ENCODE data around the gene PROM1.

PROM1 gene

DNA sequence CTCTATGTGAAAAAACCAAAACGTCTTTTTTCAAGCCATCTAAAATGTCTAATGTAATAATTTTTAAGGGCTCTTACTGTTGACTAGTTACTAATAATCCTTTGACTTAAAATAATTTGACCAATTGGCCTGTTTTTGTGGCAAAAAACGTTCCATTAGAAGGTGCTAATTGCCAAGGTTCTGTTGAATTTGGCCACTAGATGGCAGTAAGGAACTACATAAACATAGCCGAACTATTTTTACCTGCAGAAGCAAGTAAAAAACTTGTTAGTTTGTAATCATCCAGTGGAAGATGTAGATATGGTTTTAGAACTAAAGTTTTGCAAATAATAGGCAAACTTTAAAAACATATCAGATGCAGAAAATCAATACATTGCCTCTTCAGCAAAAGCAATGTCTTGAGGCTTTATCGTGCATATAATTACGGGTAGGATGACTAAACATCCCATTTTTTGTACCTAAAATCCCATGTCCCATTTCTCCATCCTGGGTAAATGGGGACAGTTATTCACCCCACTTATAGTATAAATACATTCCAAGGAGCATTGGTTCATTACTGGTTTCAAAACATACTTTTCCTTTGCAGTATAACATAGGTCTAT lies 57.6 kb downstream of the PROM1 start:
- DNase-seq (ENCODE audit: low read depth) = no peak

DNA sequence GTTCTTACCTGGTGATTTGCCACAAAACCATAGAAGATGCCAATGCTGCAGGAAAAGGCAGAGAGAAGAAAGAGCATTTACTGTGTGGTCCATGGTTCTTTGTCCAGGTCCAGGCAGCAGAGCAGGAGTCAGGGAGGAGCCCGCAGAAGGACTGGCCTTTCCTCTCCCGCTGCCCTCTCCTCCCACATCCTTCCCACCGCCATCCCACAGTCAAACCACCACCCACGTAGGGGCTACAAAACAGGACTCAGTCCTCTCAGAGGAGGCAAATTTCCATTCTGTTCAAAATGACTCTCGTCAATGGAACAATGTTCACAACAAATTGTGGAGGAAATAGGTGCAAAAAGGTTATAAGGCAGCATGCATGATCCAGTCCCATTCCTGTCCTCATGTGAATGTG lies 58.6 kb downstream of the PROM1 start:
- DNase-seq (ENCODE audit: low read depth) = no peak

DNA sequence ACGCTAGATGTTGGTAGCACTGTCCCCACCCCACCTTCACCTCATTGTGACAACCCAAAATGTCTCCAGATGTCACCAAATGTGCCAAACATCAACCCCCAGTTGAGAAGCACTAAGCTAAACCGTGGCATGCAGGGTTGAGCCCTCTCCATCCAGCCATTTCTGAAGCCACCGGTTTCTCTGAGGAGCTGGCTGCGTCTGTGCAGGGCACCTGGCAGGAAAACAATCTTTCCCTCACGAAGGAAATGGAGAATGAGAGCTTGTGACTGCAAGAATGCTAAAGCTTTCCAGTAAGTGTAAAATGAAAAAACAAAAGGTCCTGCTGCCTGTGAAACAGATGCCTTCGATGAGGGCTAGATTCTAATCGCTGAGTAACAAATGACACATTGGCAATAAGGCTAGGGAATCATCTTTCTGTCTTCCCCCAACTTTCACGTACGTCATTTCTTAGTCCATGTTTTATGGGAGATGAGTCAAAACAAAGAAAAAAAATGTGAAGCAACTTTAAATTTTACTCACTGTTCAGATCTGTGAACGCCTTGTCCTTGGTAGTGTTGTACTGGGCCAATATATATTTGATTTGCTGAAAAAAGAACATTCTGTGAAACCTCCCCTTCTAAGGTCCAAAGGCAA lies 59.9 kb downstream of the PROM1 start:
- no peak for DNase-seq (ENCODE audit: low read depth)

DNA sequence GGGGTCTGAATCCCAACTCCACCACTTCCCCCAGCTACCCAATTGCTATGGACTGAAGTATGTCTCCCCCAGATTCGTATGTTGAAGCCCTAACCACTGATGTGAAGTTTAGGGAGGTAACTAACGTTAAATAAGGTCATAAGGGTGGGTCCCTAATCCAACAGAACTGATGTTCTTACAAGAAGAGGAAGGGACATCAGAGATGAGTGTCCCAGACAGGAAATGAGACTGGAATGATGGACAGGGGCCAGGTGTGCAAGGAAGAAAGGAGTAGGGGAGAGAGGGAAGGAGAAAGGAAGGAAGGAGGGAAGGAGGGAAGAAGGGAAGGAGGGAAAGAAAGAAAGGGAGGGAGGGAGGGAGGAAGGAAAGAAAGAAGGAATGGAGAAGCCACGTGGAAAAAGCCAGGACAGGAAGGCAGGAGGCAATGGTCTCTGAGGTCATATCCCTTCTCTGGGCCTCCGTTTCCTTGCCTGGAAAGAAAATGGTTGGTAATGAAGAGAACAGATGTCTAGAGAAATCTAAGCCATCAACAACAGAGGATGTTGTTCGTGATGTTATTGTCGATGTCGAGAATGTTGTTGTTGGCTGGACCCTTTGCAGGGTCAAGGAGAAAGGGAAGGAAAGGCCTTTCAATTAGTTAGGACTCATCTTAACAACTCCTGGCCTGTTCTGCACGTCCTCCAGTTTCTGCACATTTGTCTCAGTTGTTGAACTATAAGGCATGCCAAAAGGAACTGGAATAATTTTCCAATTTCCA lies 61.8 kb downstream of the PROM1 start:
- no peak for DNase-seq (ENCODE audit: low read depth)

- DNase-seq (ENCODE audit: low read depth) = no peak
Measured at GRCh38 chr4:16019649-16020048, 64.2 kb downstream of the PROM1 start.

DNA sequence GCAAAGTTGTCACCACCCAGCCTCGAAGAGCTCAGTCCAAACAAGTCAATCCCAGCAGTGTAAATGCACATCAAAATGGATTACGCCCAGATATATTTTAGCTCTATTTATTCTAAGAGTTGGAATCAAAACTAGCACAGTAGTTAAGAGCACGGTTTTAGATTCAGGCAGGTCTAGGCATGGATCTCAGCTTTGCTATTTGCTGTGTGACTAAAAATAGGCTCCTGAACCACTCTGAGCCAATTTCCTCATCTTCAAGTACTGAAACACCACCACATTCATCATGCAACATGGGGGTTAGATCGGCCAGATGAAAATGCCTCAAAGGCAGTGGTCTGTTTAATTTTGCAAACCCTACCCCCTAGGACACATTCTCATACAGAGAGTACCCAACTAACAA lies 65.0 kb downstream of the PROM1 start:
- no peak for DNase-seq (ENCODE audit: low read depth)

DNA sequence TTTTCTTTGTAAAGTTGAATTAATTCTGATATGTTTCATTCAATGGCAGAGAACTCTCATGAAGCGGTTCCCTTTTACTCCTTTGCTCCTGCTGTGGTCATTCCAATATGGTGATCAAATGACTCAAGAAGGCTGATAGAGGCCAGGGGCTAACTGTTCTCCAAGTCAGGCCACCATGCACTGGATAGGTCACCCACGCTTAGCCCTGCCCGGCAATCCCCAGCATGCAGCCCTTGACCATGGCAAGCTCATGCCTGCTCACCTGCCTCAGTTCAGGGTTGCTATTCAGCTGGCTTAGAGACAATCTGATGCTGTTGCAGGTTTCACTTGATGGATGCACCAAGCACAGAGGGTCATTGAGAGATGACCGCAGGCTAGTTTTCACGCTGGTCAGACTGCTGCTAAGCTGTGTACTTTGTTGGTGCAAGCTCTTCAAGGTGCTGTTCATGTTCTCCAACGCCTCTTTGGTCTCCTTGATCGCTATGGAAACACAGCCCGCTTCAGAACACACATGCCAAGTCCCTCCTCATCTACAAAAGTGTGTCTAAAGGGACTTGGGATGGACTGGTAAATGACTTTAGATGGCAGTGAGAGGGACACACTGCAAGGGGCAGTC lies 65.7 kb downstream of the PROM1 start:
- no peak for DNase-seq (ENCODE audit: low read depth)

DNA sequence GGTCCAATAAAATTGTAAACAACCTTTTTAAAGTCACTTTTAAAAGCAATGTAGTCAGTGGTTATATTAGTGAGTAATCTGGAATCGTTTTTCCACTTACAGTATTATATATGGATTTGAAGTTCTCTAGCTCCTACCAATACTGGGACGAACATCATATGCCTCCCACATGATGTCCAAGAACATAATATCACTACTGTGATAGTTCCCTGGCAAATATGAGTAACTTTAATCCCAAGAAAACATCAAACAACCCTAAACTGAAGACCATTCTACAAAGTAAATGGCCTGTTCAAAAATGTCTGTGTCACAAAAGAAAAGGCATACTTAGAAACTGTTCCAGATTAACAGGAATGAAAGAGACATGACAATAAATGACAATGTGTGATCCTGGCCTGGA lies 67.3 kb downstream of the PROM1 start:
- DNase-seq (ENCODE audit: low read depth) = no peak

GRCh38 chr4:16011173-16011572 lies 72.7 kb downstream of the PROM1 start:
- DNase-seq (ENCODE audit: low read depth) = no peak

- DNase-seq (ENCODE audit: low read depth) = no peak
Measured at GRCh38 chr4:16009153-16009552, 74.7 kb downstream of the PROM1 start.

DNA sequence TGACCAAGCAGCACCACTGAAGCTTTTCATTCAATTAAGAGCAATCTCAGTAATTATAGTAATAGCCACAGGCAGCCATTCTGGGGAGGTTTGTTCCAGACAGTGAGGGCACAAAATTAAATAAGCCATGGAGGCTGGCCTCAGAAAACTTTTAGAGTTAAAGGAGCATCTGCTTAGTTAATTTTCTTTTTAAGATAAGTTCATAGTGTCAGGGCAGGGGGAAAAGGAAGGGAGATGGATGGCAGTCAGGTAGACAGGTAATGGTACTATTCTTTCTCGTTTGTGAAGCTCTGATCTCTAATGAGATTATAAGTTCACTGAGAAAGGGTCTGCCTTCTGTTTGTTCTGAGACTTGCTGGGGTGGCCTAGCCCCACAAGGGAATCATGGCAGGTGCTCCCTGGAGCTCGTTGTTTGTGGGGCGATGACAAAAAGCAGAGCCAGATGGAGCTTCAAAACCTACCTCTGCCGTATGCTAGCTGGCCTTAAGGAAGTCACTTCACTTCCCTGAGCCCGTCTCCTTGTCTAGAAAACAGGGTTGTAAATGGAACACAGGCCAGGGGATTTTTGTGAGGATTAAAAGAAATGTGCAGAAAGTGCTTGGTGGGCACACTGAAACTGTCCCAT lies 76.2 kb downstream of the PROM1 start:
- no peak for DNase-seq (ENCODE audit: low read depth)

DNA sequence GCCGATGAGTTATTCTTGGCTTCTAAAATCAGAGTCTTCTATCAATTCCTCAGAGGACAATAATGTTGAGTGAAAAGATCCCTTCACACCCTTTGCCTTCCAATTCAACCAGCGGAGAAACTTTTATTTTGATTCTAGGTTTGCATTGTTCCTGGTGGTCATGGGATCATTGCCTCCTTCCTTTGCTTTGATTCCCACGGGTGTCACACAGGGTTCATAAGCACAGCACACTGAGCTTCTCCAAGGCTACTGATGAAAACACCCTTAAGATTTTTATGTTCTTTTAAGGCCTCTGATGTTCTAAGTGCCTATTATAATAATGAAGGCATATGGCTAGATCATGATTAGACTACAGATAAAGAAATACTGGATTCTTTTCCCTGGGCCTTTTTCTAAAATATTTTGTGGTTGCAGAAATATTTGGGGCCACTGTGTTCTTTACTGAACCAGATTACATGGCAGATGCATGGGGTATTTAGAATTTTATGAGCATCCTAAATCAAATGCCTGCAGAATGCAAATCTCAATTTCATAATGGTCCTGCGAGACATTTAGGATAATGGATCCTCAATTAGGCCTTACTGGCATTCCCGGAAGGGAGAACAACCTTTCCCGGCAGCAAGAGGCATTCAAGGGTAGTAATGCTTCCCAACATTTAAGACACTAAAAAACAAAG lies 76.9 kb downstream of the PROM1 start:
- no peak for DNase-seq (ENCODE audit: low read depth)

DNA sequence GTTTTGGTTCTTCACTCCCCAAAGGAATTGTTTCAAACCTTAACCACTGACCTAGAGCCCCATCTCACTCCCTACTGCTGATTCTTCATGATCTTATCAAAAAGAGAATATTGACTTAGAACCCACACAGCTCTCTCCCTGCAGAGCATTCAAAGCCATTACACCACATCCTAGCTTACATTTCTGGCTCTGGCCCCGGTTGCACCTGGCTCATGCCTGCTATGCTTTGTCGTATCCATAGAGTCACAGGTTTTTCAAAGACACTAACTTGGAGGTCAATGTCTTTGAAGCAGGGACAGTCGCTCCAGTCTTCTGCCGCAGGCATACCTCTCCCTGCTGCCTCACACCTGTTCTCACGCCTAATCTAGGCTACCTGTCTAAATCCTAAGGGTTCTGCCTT lies 78.1 kb downstream of the PROM1 start:
- DNase-seq (ENCODE audit: low read depth) = no peak

DNA sequence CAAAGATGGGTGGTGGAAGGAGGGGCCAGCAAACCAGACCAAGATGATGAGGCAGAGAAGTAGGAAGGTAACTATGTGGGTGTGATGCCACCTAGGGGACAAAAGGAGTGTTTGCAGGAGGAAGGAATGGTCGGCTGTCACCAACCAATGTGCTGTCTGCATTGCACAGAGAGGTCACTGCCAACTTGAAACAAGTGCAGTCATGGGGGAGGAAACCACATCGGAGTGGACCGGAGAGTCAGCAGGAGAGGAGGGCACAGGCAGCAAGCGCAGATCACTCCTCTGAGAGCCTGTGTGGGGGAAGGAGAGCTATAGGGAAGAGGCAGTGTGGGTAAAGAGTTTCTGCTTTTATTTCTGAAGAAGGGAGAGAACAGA lies 82.4 kb downstream of the PROM1 start:
- peak; percentile 12 for DNase-seq (ENCODE audit: low read depth)

DNA sequence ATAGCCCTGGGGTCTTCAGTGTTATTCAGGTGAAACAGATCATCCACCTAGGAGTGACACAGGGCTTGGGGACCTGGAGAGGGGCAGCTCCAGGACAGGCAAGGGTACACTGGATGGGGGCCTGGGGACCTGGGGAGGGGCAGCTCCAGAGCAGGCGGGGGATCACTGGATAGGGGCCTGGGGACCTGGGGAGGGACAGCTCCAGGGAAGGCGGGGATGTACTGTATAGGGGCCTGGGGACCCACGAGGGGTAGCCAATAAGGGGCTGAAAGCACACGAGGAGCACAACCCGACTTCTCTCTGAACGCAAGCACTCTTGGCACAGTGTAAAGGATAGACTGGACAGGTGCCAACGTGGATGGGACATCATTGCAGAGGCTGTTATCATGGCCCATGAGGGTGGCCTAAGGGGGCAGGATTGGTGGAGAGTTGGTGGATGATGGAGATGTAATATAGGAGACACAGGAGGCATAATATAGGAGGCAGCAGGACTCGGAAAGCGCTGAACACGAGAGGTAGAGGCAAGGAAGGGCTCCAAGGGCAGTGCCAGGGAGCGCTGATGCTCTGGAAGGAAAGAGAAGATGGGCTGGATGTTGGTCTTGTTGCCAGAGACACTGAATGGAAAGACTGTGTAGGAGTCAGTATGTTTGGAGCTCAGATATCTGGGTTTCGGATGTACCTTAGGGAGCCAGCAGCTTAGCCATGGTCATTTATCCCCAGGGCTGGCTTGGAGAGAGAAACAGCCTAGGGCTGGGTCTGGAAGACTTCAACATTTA lies 82.9 kb downstream of the PROM1 start:
- DNase-seq (ENCODE audit: low read depth) = no peak

GRCh38 chr4:15996773-15997172 lies 87.0 kb downstream of the PROM1 start:
- DNase-seq (ENCODE audit: low read depth) = no peak

DNA sequence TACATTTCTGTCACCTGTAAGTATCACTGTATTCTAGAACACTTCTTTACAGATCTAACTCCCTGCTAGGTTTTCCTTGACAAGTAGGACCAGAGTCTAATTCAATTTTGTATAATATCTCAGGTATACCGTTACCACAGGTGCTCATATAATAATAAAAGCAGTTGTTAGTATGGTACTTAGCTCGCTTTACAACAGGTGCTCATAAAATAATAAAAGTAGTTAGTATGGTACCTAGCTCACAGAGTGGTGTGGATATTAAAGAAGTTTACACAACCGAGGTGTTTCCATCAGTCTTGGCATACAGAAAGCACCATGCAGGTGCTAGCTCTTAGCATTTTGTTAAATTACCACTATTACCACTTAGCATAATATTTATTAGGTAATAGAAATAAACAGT lies 88.0 kb downstream of the PROM1 start:
- no peak for DNase-seq (ENCODE audit: low read depth)

DNA sequence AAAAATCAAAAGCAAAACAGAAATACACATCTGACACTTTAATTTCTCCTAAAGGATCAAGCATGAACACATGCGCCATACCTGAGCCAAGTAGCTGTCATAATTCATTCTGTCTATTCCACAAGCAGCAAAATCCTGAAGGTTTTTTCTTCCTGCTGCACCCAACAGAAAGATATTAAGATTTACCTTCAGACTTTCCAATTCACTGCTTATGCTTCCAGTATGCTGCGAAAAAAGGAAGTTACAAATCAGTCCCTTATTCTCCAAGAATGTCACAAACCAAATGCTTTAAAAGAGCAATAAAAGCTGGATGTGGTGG lies 91.7 kb downstream of the PROM1 start:
- no peak for DNase-seq (ENCODE audit: low read depth)

DNA sequence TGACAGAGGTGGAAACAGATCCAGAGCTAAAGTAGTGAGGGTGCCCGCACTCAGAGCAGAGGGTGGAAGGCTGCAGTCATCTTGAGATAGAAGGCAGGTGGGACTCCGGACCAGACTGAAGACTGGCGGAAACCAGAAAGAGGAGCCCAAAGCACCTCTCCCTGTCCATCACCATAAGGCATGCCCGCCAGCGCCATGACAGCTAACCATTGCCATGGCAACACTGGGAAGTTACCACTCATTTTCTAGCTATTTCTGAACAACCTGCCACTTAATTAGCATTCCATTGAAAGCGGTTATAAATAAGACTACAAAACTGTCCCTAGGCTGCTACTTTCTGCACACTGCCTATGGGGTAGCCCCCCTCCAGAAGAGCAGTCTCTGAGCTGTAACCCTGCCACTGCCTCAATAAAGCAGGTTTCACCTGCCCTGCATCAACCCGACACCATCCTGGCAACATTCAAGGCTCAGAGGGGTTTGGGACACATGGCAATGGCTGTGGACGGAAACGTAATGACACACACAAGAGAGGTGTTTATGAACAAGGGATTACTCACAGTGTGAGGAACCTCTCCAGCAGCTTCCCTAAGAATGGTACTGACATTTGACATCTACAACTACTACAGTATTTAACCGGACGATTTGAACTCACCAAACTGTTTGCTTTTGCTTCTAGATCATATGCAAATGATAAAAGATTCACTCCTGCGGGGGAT lies 93.1 kb downstream of the PROM1 start:
- DNase-seq (ENCODE audit: low read depth) = no peak

DNA sequence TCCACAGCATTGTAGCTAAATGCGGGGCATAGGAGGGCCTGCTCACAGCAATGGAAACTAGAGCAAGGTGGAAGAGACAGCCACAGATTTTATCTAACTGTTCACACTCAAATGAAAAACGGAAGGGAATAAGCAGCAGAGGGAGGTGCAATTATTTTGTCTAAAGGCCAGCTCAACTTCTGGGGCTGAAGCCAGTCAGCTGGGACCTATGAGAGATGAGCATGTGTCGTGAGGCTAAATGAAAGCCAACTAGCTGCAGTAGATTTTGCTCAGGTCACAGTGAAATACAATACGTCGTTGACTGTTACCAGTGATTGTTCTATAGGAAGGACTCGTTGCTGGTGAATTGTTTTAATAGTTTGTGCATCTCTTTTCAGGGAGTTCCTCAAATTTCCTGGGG lies 94.4 kb downstream of the PROM1 start:
- no peak for DNase-seq (ENCODE audit: low read depth)

DNA sequence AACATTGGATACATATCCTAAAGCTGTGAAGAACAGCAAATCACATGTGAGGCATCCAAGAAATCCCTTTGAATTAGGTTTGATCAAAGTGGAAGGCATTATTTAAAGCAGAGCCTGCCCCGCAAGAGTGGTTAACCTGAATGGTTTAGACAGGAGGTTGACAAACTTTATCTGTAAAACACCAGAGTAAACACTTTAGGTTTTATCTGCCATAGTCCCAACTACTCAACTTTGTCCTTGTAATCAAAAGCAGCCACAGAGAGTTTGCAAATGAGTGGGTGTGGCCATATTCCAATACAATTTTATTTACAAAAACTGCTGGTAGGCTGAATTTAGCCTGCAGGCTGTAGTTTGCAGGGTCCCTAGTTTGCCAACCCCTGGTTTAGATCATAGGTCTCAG lies 95.6 kb downstream of the PROM1 start:
- no peak for DNase-seq (ENCODE audit: low read depth)
